ENCODE results near the gene ANKFN1. TPM values are rescaled to one million over a fixed set of nuclear protein-coding genes. Genes with fewer than 3 reads are reported as not detected.

Gene ANKFN1
- total RNA-seq, 4 donors from 2014 or later = 0.13 to 1.4 (median 0.75) TPM

GRCh38 chr17:56290101-56290801 is 137.0 kb downstream of the ANKFN1 start:
- H3K27me3 ChIP-seq = no peaks in the 10 kb centered on the region
- H3K9me3 ChIP-seq = no peaks in the 10 kb centered on the region
- H3K4me3 ChIP-seq = peak overlapping the region in 1 of 2 donors; percentile 1
- H3K4me1 ChIP-seq = no peaks in the 10 kb centered on the region
- WGBS, 2 donors (ENCODE audit: low coverage in 1 of 2) = 78 to 83% methylated on average over 2 of the region's 2 CpGs
- H3K27ac ChIP-seq = no peak overlapping the region
- H3K36me3 ChIP-seq = no peaks in the 10 kb centered on the region
- no peak for ATAC-seq
- TF ChIP-seq POLR2A (IDR thresholded peaks at IDR 0.05) (no peak), CTCF (IDR thresholded peaks at IDR 0.05) (no peak), EP300 (IDR thresholded peaks at IDR 0.05) (no peak)

- Histone ChIP-seq H3K9me3 (no peaks in the 10 kb centered on the region), H3K27me3 (no peaks in the 10 kb centered on the region), H3K4me1 (no peaks in the 10 kb centered on the region), H3K27ac (no peak overlapping the region), H3K4me3 (peak overlapping the region in 1 of 2 donors; percentile 1), H3K36me3 (no peaks in the 10 kb centered on the region)
- no peak for ATAC-seq
- WGBS, 2 donors (ENCODE audit: low coverage in 1 of 2) = 38 to 50% methylated on average over 1 of the region's 1 CpG
- TF ChIP-seq CTCF (IDR thresholded peaks at IDR 0.05) (no peak), POLR2AphosphoS5 (IDR thresholded peaks at IDR 0.05) (no peak), POLR2A (IDR thresholded peaks at IDR 0.05) (no peak), EP300 (IDR thresholded peaks at IDR 0.05) (no peak)
Measured at GRCh38 chr17:56290802-56291118, 137.5 kb downstream of the ANKFN1 start.

GRCh38 chr17:56291226-56291805 is 138.0 kb downstream of the ANKFN1 start:
- ATAC-seq = no peak
- Histone ChIP-seq H3K36me3 (no peaks in the 10 kb centered on the region), H3K27ac (no peak overlapping the region), H3K4me3 (no peak overlapping the region), H3K9me3 (no peaks in the 10 kb centered on the region), H3K27me3 (no peaks in the 10 kb centered on the region), H3K4me1 (no peaks in the 10 kb centered on the region)
- 63% methylated on average over 1 of the region's 1 CpG for WGBS, 2 donors (ENCODE audit: low coverage in 1 of 2)
- TF ChIP-seq EP300 (IDR thresholded peaks at IDR 0.05) = no peak
- no peak for TF ChIP-seq CTCF (IDR thresholded peaks at IDR 0.05)
- no peak for TF ChIP-seq POLR2AphosphoS5 (IDR thresholded peaks at IDR 0.05)
- TF ChIP-seq POLR2A (IDR thresholded peaks at IDR 0.05) = no peak

- 40 to 50% methylated on average over 1 of the region's 1 CpG for WGBS, 2 donors (ENCODE audit: low coverage in 1 of 2)
- H3K9me3 ChIP-seq = no peaks in the 10 kb centered on the region
- no peak for ATAC-seq
- H3K27ac ChIP-seq = no peak overlapping the region
- no peaks in the 10 kb centered on the region for H3K4me1 ChIP-seq
- no peak overlapping the region for H3K4me3 ChIP-seq
- no peaks in the 10 kb centered on the region for H3K36me3 ChIP-seq
- TF ChIP-seq POLR2A (IDR thresholded peaks at IDR 0.05) = no peak
- no peaks in the 10 kb centered on the region for H3K27me3 ChIP-seq
Measured at GRCh38 chr17:56292010-56292409, 138.7 kb downstream of the ANKFN1 start.

- Histone ChIP-seq H3K36me3 (no peaks in the 10 kb centered on the region), H3K27me3 (no peaks in the 10 kb centered on the region), H3K4me3 (no peak overlapping the region), H3K9me3 (no peaks in the 10 kb centered on the region), H3K4me1 (no peaks in the 10 kb centered on the region), H3K27ac (no peak overlapping the region)
- ATAC-seq = no peak
- TF ChIP-seq POLR2A (IDR thresholded peaks at IDR 0.05) (no peak), POLR2AphosphoS5 (IDR thresholded peaks at IDR 0.05) (no peak), CTCF (IDR thresholded peaks at IDR 0.05) (no peak), EP300 (IDR thresholded peaks at IDR 0.05) (no peak)
Measured at GRCh38 chr17:56292578-56292977, 139.3 kb downstream of the ANKFN1 start.
